Embryonic facial prominence (tissue), 1 donor: Measurements from ENCODE around the gene RNF141.

Source experiments
- DNase-seq: peaks from one replicate; pipeline ENCODE4 v3.0.0-alpha.2; 2016; ENCODE audit errors: extremely low spot score

RNF141 gene

DNA sequence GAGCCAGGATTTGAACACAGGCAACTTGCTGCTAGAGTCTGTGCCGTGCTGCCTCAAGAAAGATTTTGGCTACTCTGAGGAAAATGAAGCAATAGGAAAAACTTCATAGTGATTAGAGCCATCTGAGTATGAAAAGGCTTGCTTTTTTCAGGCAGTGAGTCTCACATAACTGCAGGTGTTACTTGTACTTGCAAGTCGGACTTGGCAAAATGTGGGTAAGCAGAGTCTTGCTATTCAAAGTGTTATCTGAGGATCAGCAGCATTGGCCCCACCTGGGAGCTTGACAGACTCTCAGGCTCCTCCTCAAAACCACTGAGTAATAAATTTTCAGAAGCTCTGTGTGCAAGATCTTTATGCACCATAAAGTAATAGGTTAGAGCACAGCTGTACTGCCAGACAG is 18.1 kb downstream of the RNF141 start:
- no peak for DNase-seq

DNA sequence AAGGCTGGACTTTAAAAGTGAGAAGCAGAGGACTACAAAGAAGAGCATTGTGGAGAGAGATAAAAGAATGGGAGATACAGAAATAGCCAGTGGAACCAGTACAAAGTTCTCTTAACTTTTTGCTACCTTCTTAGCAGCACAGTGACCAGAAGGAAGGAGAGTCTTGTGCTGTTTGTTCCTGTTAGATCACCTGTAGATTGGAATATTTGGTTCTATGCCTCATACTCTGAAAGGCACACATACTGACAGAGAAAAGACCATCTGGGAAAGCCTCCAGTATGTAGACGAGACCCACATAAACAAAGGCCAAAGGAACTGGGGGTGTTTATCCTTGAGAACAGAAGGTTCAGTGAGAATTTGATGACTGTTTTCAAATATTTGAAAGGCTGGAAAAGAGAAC is 18.7 kb downstream of the RNF141 start:
- no peak for DNase-seq

DNA sequence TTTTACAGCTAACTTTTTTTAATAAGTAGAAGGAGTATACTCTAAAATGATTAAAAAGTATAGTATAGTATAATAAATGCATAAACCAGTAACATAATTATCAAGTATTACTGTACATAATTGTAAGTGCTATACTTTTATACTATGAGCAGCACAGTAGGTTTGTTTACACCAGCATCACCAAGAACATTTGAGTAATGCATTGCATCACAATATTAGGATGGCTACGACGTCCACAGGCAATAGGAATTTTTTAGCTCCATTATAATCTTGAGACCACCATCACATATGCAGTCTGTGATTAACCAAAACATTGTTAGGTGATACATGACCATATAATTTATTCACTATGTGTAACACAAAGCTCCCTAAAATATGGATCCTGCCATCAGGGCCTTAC is 20.4 kb downstream of the RNF141 start:
- DNase-seq: no peak

DNA sequence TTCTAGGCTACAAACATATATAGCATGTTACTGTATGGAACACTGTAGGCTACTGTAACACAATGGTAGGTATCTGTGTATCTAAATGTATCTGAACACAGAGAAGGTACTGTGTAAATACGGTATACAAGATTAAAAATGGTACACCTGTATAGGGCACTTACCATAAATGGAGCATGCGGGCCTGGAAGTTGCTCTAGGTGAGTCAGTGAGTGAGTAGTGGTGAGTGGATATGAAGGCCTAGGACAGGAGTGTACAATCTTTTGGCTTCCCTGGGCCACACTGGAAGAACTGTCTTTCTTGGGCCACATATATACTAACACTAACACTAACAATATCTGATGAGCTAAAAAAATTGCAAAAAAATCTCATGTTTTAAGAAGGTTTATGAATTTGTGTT is 21.4 kb downstream of the RNF141 start:
- DNase-seq: no peak

DNA sequence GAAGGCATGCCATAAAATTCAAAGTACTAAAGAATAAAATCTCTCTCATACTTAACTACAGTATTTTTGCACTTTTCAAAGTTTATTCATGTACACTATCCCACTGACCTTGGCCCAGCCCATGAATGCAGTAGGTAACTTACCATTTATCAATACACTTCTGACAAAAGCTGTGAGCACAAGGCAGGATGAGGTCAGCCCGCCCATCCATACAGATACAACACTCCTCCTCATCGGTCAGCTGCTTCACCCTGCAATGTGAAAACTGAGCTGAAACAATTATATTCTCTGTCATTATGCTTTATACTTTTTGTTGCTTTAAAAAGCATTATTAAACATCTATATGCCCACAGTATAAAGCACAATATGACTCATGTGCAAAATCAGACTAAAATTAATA is 22.1 kb downstream of the RNF141 start:
- no peak for DNase-seq

DNA sequence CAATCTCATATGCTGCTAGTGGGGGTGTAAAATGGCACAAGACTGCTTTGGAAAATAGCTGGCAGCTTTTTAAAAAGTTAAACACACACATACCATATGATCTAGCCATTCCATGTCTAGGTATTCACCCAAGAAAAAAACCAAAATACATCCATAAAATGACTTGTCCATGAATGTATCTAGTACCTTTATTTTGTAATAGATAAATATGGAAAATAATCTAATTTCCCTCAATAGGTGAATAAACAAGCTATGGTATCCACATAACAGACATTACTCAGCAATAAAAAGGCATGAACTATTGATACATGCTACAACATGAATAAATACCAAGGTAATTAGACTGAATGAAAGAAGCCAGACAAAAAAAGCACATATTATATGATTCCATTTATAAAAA is 22.9 kb downstream of the RNF141 start:
- DNase-seq: no peak

DNA sequence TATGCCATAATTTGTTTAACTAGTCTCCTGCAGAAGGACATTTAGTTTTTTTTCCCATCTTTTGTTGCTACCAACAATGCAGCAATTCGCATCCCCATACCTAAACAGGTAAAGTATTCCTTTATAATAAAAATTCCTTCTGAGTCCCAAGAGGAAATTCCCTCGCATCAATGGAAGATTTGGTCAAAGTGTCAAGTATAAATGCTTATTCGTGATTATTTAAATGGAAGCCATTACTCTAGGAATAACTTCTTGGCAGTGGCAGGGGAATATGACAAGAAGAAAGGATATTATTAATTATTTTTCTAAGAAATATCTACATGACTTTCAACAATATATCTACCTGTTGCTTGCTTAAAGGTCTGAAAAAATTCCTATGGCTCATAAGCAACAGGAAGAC is 25.6 kb downstream of the RNF141 start:
- no peak for DNase-seq

DNA sequence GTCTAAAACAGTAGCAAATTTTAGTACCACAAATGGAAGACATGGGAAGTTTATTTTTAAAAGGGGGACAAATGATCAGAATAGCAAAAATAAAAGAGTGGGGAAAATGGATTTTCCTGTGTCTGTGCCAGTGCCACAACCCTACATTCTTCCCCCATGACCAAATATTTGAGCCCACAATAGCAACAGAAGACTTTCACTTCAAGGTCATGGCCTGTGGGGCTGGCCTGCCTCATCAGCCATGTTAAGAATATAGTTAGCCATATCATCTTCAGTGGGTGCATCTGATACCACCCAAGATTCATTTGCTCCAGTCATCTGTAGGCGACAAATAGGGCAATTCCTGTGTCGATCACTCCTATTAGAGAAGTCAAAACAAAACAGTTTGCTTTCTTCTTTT is 26.3 kb downstream of the RNF141 start:
- no peak for DNase-seq

DNA sequence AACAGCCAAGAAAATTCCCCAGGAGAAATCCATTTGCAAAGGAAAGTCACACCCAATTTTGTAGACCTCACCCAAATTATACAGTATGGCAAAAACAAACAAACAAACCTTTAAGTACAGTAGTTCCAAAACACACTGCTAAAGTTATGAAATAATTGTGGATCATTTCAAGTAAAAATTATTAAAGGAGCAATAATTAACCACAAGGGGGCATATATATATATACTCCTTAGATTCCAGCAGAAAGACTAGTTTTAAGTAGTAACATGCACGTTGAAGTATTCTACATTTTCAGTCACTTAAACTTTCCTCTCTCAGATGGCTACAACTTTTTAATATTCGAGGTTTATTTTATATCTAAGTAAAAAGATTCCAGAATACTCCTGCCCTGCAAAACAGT is 26.8 kb downstream of the RNF141 start:
- peak; percentile 37 for DNase-seq

DNA sequence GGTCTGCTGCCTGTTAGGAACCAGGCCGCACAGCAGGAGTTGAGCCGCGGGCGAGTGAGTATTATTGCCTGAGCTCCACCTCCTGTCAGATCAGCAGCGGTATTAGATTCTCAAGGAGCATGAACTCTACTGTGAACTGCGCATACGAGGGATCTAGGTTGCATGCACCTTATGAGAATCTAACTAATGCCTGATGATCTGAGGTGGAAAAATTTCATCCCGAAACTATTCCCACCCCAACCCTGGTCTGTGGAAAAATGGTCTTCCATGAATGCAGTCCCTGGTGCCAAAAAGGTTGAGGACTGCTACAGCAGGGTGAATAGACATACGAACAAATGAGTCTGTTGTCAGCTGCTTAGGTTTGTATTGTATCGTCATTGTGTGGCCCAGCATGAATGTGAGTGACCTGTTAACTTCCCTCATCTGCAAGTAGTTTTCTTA is 29.8 kb downstream of the RNF141 start:
- no peak for DNase-seq

DNA sequence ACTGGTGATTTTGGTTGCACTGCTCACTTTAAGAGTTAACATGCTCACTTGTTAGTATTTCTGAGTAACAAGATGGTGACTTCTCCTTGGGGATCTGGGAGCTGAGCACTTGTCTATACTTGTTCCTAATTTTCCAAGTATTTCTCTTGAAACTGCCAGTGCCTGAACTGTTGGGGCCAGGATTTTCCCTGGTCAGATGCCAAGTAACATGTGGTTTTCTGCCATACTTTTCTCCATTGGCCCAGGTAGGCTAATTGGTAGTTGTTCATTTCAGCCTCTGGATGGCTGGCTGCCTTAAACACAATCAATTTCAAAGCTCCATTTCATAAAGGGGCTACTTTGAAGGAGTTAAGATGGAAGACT is 35.0 kb downstream of the RNF141 start:
- no peak for DNase-seq

DNA sequence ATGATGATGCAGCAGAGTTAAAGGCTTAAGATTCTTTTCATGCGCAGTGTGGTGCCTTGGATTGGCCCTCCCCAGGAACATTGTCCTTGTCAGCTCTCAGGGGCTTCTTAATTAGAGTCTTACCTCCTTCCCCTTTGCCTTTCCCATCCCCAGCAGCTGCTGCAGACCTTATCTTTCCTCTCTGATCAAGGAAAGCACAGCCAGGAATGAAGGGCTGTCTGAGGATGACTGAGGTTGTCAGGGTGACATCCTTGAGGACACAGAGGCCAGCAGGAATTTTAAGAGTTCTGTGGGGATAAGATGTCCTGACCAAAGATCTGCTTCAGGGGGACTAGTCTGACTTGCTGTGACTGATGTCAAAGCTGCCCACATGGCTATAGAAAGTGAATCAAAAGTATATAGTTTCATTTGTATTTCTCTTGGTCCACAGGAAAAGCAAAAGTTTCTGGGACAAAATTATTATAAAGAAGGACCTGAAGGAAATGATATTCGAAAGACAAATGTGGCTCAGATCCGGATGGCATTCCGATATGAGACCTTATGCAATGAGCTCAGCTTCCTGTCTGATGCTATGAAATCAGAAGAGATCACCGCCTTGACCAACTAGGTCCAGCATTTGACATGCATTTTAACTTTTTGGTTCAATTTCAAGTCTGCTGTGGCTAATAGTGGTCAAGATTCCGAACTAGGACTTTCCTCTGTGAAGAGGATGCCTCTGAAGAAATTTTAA is 35.5 kb downstream of the RNF141 start:
- no peak for DNase-seq

DNA sequence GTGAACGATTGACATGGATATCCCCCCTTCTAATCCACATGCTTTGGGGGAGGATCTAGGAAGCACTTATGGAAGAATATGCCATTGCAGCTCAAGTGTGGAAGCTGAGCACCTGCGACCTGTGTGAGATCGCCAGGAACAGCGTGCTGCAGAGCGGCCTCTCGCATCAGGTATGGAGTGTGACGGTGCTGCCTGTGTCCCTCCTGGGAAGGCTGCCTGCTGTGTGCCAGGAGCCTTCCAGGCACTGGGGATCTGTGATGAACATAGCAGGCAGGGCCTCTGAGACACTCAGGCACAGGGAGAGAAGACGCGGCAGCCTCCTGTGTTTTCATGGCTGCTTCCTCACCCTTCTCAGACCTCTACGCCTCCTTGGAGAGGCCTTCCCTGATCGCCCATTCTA is 36.5 kb downstream of the RNF141 start:
- DNase-seq: no peak

DNA sequence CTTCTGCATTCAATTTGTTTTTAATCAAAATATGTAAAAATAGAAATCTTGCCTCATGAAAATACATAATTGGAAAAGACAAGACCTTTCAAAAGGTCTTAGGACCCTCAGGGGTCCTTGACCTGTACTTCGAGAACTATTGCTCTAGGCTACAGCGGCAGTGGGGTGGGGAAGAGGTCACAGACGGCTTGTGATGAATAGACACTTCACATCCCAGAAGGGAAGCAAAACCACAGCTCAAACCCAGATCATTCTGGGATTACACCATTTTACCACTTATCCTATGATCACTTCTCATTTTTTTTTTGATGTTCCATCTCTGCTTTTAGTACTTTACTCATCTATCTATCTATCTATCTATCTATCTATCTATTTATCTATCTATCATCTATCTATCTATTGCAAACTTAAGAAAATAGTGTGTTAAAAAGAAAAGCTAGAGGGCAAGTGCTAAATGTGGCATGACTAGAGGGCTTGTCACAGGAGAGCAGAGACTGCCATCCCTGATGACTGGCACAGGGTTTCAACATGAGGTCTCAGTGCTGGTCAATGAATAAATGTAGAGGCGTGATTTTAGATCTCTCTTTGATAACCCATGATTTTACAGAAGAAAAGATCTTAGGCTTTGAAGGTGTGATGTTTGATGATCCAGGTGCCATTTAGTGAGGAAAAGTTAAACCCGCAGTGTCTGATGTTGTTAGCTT is 37.1 kb downstream of the RNF141 start:
- DNase-seq: no peak

DNA sequence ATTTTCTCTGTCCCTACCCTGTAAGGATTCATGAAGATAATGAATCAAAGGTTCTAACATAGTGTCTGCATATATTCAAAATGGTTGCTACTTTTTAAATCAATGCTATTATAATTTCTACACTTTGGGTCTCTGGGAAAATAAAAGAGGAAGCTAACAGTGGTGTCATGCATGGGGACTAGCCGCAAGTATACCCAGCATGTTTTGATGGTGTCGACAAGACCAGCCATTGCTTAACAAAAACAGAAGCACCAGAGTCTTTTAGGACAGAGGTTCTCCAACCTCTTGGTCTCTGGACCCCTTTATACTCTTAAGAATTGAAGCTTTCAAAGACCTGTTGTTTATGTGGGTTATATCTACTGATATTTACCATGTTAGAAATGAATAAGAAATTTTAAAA is 37.8 kb downstream of the RNF141 start:
- no peak for DNase-seq

DNA sequence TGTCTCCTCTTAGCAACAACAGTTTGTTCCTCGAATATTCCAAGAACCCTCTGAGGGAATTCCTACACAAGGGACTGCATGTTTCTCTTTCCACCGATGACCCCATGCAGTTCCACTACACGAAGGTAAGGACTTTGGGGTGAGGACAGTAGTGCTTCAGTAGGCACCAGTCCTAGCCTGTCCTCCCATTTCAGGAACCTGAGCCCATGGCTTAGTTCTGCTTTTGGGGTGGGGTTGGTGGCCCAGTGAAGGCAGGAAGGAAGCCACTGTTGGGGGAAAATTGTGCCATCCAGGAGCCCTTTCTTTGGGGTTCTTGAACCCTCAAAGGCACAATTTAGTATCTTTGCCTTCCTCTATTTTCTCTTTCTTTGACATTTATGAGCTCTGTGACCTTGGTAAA is 38.2 kb downstream of the RNF141 start:
- no peak for DNase-seq

DNA sequence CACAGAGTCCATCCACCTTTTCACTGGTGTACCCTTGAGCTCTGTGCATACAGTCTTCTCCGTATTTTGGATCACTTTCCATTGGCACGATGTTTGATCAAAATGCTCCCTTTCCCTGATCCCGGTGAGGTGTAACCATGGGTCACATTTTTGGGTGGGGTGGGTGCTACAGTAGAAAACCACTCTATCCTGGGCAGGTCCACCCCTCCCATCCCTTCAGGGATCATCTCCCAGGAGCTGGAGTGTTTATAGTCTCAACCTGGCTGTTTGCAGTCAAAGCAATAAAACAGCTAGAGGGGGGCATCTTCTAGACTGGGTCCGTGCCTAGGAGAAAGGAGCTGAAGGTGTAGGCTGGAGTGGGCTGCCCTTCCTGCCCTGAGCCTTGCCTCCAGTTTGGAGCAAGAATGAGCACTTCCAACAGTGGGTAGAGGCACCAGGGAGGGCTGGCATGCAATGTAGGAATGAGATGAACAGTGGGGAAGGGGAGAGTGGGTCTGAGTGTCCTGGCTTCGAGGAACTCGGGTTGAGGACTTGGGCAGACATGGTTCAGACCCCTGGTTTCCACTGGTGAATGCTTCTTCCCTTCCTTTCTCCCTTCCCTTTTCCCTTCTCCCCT is 38.8 kb downstream of the RNF141 start:
- no peak for DNase-seq

DNA sequence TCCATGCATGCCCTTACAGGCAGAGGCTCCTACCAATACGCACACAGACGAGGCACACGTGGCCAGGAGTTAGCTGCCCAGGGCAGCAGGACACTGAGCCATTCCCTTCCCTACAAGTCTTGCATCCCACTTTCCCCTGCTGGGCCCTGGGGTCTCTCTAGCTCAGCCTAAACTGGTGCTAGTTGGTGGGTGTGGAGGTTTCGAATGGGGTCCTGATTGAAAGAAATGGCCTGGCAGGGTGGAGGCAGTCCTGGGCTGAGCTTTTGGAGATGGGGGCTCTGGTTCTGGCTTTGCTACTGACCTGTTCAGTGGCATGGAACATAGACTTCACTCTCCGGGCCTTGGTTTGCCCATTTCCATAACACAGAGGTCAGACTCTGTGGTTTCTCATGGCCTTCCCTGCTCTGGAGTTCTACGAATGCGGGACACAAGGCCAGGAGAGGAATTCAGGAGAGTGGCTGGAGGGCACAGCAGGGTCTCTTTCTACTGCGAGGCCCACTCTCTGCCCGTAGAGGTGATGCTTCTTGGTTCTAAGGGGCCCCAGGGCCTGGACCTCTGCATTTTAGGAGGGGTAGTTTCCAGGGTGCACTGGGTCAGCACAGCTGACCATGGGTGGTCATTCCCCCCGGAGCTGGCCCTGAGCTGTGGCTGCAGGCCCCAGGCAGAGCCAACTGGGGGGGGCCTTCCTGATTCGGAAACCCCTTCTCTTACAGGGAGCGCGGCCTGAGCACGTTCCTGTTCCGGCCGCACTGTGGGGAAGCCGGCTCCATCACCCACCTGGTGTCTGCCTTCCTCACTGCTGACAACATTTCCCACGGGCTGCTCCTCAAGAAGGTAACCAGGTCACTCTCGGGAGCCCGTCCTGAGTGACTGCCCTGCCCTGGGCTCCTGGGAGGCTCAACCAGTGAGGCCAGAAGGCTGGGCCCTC is 40.0 kb downstream of the RNF141 start:
- no peak for DNase-seq

DNA sequence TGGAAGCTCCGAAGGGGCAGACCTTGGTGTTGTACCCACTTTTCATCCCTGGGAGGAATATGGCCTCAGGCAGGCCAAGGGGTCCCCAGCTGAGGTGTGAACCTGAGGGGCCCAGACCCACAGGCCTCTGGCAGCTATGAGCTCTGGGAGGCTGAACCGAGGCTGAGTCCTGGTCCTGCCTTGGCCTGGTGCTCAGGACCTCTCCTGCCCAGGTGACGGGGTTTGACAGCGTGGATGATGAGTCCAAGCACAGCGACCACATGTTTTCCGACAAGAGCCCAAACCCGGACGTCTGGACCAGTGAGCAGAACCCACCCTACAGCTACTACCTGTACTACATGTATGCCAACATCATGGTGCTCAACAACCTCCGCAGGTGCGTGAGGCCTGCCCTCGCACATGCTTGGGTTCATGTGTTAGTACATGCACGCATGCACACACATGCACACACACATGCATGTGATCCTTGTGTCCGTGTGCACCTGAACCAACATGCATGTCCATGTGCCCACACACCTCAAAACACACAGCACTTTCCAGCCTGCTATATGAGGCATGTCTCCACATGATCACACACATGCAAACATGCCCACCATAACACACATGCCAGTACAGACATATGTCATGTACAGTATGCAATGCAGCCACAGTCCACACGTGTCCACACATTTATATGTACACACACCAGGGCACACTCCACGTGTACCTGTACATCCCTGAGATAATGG is 40.9 kb downstream of the RNF141 start:
- DNase-seq: no peak

DNA sequence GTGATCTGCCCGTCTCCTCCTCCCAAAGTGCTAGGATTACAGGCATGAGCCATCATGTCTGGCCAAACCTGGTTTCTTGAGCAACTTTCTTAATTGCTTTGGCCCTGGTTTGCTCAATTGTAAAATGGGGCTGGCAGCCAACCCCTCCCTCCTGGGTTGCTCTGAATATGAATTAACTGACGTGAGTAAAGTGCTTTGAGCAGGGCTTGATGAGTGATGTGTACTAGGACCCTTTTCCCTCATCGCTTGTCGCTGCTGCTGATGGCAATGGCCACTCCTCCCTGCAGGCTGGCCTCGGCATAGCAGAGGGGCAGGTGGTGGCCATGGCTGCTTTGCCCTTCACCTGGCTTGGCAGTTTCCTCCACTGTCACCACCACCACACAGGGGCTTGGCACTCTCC is 41.5 kb downstream of the RNF141 start:
- DNase-seq: no peak

DNA sequence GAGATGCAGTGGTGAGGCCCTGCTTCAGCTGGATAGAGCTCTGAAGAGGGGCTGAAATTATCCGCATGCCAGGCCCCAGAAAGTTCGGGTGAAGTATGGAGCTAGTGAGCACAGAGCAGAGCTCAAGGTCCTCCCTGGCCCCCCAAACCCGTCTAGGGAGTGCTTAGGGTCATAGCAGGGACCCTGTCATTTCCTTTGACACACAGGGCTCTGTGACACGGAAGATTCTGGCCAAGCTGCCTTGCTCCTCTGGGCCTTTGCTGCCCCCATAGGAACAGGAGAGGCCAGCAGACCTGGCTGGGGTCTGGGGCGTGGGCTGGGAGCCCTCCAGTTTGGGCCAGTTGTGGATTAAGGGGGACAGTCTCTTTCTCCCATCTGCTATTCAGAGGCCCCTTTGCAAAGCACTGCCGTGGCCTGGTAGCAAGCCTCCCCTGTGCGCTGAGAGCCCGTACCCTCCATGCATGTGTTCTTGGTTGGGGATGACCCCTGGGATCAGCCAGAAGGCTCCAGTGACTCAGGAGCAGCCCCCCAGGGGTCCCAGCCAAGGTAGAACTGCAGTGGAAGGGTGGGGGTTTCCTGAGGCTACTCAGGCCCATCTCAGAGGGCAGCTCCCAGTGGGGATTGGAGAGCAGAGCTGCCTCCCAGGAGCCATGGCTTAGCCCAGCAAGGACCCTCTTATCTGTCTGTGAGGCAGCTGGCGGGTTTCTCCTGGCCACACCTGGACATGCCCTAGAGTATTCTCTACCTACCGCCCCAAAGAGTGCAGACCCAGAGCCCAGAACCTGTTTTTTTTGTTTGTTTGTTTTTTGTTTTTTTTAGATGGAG is 42.3 kb downstream of the RNF141 start:
- no peak for DNase-seq
